H1 (cell line): ENCODE measurements around the gene PTPRD. TPM values are rescaled to one million over a fixed set of nuclear protein-coding genes. Genes with fewer than 3 reads are reported as not detected.

Experiments
- CTCF ChIA-PET: fragments of 300-600 bp; sonication (Branson Sonifier 250); formaldehyde crosslinking; loops from one replicate; lab custom pipeline; 2021; ENCODE audit not compliant: partially characterized antibody; lab: Charles Lee
- POLR2A ChIA-PET: fragments of 300-600 bp; sonication (Branson Sonifier 250); formaldehyde crosslinking; loops from one replicate; lab custom pipeline; 2021; ENCODE audit warnings: inconsistent platforms; ENCODE audit not compliant: partially characterized antibody; lab: Charles Lee
- DNase-seq, 2 experiments: peaks; one replicate each; pipeline versions ENCODE4 v3.0.0 to v3.0.0-alpha.2; 2010 to 2022; ENCODE audit warnings: low spot score in 2 of 2, low read depth in 1 of 2, mixed read lengths in 1 of 2
- FAIRE-seq: peaks from 2 replicates; lab custom pipeline; 2011; peaks lifted over from hg19 to GRCh38; lab: Jason Lieb, UNC
- H2AFZ ChIP-seq: 2 replicates; pipeline ENCODE4 v1.8.1; 2012; ENCODE audit warnings: low read length, inconsistent platforms
- H2AK5ac ChIP-seq: 2 replicates; pipeline ENCODE4 v1.6.1; 2013; ENCODE audit warnings: low read depth, low read length
- H2BK120ac ChIP-seq: replicated peaks from 2 replicates; pipeline ENCODE3; 2013; ENCODE audit warnings: low read depth, low read length, inconsistent platforms
- H2BK12ac ChIP-seq: 2 replicates; pipeline ENCODE4 v1.6.1; 2013; ENCODE audit warnings: low read depth, low read length
- H2BK15ac ChIP-seq: 2 replicates; pipeline ENCODE4 v1.6.1; 2013; ENCODE audit warnings: low read length
- H2BK20ac ChIP-seq: 2 replicates; pipeline ENCODE4 v1.6.1; 2013; ENCODE audit warnings: low read length
- H2BK5ac ChIP-seq: 2 replicates; pipeline ENCODE4 v1.6.1; 2013; ENCODE audit warnings: low read depth, low read length
- H3K14ac ChIP-seq: 2 replicates; pipeline ENCODE4 v1.6.1; 2013; ENCODE audit warnings: inconsistent platforms; ENCODE audit not compliant: insufficient read length
- H3K18ac ChIP-seq: 2 replicates; pipeline ENCODE4 v1.6.1; 2013; ENCODE audit warnings: low read length; ENCODE audit errors: extremely low read depth
- H3K23ac ChIP-seq: 2 replicates; pipeline ENCODE4 v1.6.1; 2013; ENCODE audit warnings: inconsistent platforms; ENCODE audit not compliant: insufficient read length
- H3K23me2 ChIP-seq: 2 replicates; pipeline ENCODE4 v1.6.1; 2013; ENCODE audit warnings: low read depth, low read length
- H3K27ac ChIP-seq: 2 replicates; pipeline ENCODE4 v1.6.1; 2011; ENCODE audit warnings: low read depth, low read length, inconsistent platforms
- H3K27me3 ChIP-seq, 4 experiments: replicated peaks in 1 of 4; 1 replicate in 1 of 4; 2 replicates in 3 of 4; pipeline versions ENCODE4 v1.6.1 to v1.8.1; 2011 to 2013; ENCODE audit warnings: low read length in 3 of 4, mild to moderate bottlenecking in 3 of 4, inconsistent platforms in 2 of 4, mixed read lengths in 2 of 4, moderate library complexity in 1 of 4; ENCODE audit not compliant: control insufficient read depth in 3 of 4, insufficient read depth in 3 of 4; ENCODE audit errors: extremely low read depth in 1 of 4
- H3K36me3 ChIP-seq, 4 experiments: 2 replicates each; pipeline versions ENCODE4 v1.6.1 to v1.8.1; 2011 to 2013; ENCODE audit warnings: mild to moderate bottlenecking in 4 of 4, low read length in 3 of 4, moderate library complexity in 2 of 4, control low read depth in 1 of 4, inconsistent platforms in 1 of 4; ENCODE audit not compliant: insufficient read depth in 4 of 4, control insufficient read depth in 2 of 4
- H3K4ac ChIP-seq: replicated peaks from 2 replicates; pipeline ENCODE3; 2013; ENCODE audit warnings: low read length, low read depth, mixed read lengths, inconsistent platforms; ENCODE audit not compliant: insufficient read length
- H3K4me1 ChIP-seq, 4 experiments: replicated peaks in 1 of 4; 1 replicate in 1 of 4; 2 replicates in 3 of 4; pipeline versions ENCODE4 v1.6.1 to v1.8.1; 2011 to 2013; ENCODE audit warnings: low read length in 3 of 4, inconsistent platforms in 2 of 4, mixed read lengths in 1 of 4; ENCODE audit not compliant: insufficient read depth in 4 of 4, control insufficient read depth in 3 of 4
- H3K4me2 ChIP-seq, 2 experiments: 2 replicates each; pipeline versions ENCODE4 v1.6.1 to v1.8.1; 2011 to 2013; ENCODE audit warnings: low read depth in 2 of 2, low read length in 2 of 2, control low read depth in 1 of 2, inconsistent platforms in 1 of 2, mild to moderate bottlenecking in 1 of 2; ENCODE audit not compliant: insufficient read depth in 1 of 2
- H3K4me3 ChIP-seq, 4 experiments: fragments of 200-600, 300-600 bp in 1 of 4; sonication (generic), shearing (Covaris generic), sonication (Bioruptor Twin) in 1 of 4; 2 replicates each; pipeline versions ENCODE4 v1.5.1 to v1.8.1; 2011 to 2016; ENCODE audit warnings: low read length in 4 of 4, low read depth in 3 of 4, control low read depth in 2 of 4, inconsistent platforms in 2 of 4, mild to moderate bottlenecking in 2 of 4, mixed read lengths in 1 of 4, moderate library complexity in 1 of 4; ENCODE audit not compliant: insufficient read depth in 2 of 4; ENCODE audit errors: extremely low read depth in 1 of 4
- H3K56ac ChIP-seq: replicated peaks from 2 replicates; pipeline ENCODE3; 2013; ENCODE audit warnings: low read depth, mild to moderate bottlenecking, mixed read lengths, low read length, inconsistent platforms; ENCODE audit not compliant: insufficient read length
- H3K79me1 ChIP-seq: 2 replicates; pipeline ENCODE4 v1.6.1; 2013; ENCODE audit warnings: low read depth, low read length, control low read depth
- H3K79me2 ChIP-seq, 2 experiments: 2 replicates each; pipeline versions ENCODE4 v1.6.1 to v1.8.1; 2012 to 2013; ENCODE audit warnings: low read length in 2 of 2, mild to moderate bottlenecking in 2 of 2, inconsistent platforms in 1 of 2; ENCODE audit not compliant: insufficient read depth in 2 of 2, control insufficient read depth in 1 of 2
- H3K9ac ChIP-seq, 4 experiments: replicated peaks in 1 of 4; 1 replicate in 1 of 4; 2 replicates in 3 of 4; pipeline versions ENCODE4 v1.6.1 to v1.8.1; 2011 to 2013; ENCODE audit warnings: low read depth in 3 of 4, low read length in 3 of 4, control low read depth in 2 of 4, mild to moderate bottlenecking in 2 of 4, moderate library complexity in 2 of 4, inconsistent platforms in 1 of 4; ENCODE audit errors: extremely low read depth in 1 of 4
- H3K9me3 ChIP-seq, 2 experiments: 2 replicates each; pipeline versions ENCODE4 v1.6.1 to v1.8.1; 2012 to 2013; ENCODE audit warnings: mild to moderate bottlenecking in 2 of 2, moderate library complexity in 2 of 2, control low read depth in 1 of 2, inconsistent platforms in 1 of 2, low read depth in 1 of 2, low read length in 1 of 2, mixed read lengths in 1 of 2; ENCODE audit not compliant: insufficient read depth in 2 of 2
- H4K20me1 ChIP-seq, 2 experiments: replicated peaks in 1 of 2; 2 replicates each; pipeline versions ENCODE3 to v1.8.1; 2011 to 2013; ENCODE audit warnings: inconsistent platforms in 2 of 2, low read length in 2 of 2, mild to moderate bottlenecking in 1 of 2; ENCODE audit not compliant: insufficient read depth in 2 of 2, control insufficient read depth in 1 of 2
- H4K5ac ChIP-seq: 2 replicates; pipeline ENCODE4 v1.6.1; 2013; ENCODE audit warnings: low read length, low read depth, mixed read lengths, inconsistent platforms; ENCODE audit not compliant: insufficient read length
- H4K8ac ChIP-seq: 2 replicates; pipeline ENCODE4 v1.8.0; 2013; ENCODE audit warnings: mild to moderate bottlenecking, moderate library complexity, low read length, inconsistent platforms; ENCODE audit not compliant: insufficient read depth; ENCODE audit errors: extremely low read depth
- H4K91ac ChIP-seq: replicated peaks from 2 replicates; pipeline ENCODE3; 2013; ENCODE audit warnings: low read length, mixed read lengths, inconsistent platforms; ENCODE audit not compliant: insufficient read length
- CTCF ChIP-seq, 3 experiments: IDR thresholded peaks; 1 replicate in 2 of 3; 2 replicates in 1 of 3; pipeline versions ENCODE4 v1.5.1 to v1.6.1; 2011; ENCODE audit warnings: low read length in 3 of 3, mild to moderate bottlenecking in 3 of 3, inconsistent platforms in 2 of 3, low read depth in 1 of 3, moderate library complexity in 1 of 3; ENCODE audit not compliant: insufficient read depth in 1 of 3; ENCODE audit errors: control extremely low read depth in 1 of 3
- EZH2 ChIP-seq: fragments of 200-600 bp; sonication (generic); IDR thresholded peaks from 2 replicates; pipeline ENCODE4 v1.7.1; 2012; ENCODE audit warnings: low read depth, mild to moderate bottlenecking, moderate library complexity, low read length, inconsistent platforms; ENCODE audit not compliant: severe bottlenecking
- RAD21 ChIP-seq, 2 experiments: IDR thresholded peaks in 1 of 2; conservative IDR thresholded peaks in 1 of 2; 2 replicates each; pipeline ENCODE4 v1.6.1; 2011; ENCODE audit warnings: low read depth in 2 of 2, low read length in 2 of 2, improper control_type of control experiment in 1 of 2, inconsistent platforms in 1 of 2, mild to moderate bottlenecking in 1 of 2, moderate library complexity in 1 of 2
- WGBS, 2 experiments: shearing (Covaris generic) in 1 of 2; methylation state at CpG; one replicate each; pipeline versions ENCODE4 v1.1.6 to v1.1.7; 2013 to 2015; ENCODE audit warnings: low lambda C conversion rate in 2 of 2, mixed read lengths in 2 of 2, inconsistent platforms in 1 of 2, low coverage in 1 of 2, missing lambda C conversion rate in 1 of 2; ENCODE audit not compliant: insufficient replicate concordance in 2 of 2, insufficient coverage in 1 of 2, insufficient read length in 1 of 2; ENCODE audit errors: extremely low coverage in 1 of 2, missing lambda C conversion rate in 1 of 2; 5-methylcytosine and 5-hydroxymethylcytosine counted together
- polyA plus RNA-seq, 7 experiments: library from polyadenylated mRNA; depleted of rRNA in 3 of 7; stranded (reverse) in 5 of 7; unstranded in 2 of 7; fragments of >200 nt in 5 of 7; fragments of 200-250 nt in 2 of 7; gene quantifications; 1 replicate in 5 of 7; 2 replicates in 1 of 7; 4 replicates in 1 of 7; pipeline versions ENCODE4 v1.2.1 to v1.2.3, GENCODE V29; 2011 to 2013; ENCODE audit warnings: missing spikeins in 2 of 7, mixed read lengths in 2 of 7
- total RNA-seq: library from RNA; stranded (reverse); fragmentation: NEBNext Ultra II Directional; extraction: Animal tissue kit (Norgen Biotek cat#: 25700); gene quantifications from 2 replicates; pipeline ENCODE4 v1.2.1, GENCODE V29; 2021

The PTPRD gene
- total and polyA plus RNA-seq, 2 of the 8 experiments (the other 6 are each of a cell fraction or from before 2014, with no cell fraction given): 17.2 to 77.0 TPM

GRCh38 chr9:9387511-9388115, 1225.2 kb downstream of the PTPRD start:
- Histone ChIP-seq H3K56ac (no peak overlapping the region), H3K4me3 (no peak overlapping the region), H2BK12ac (no peak overlapping the region), H2BK15ac (no peak overlapping the region), H3K27me3 (no peaks in the 10 kb centered on the region), H3K27ac (no peak overlapping the region), H3K18ac (no peak overlapping the region; the same call in 1 of the 2 replicates), H3K36me3 (no peaks in the 10 kb centered on the region), H3K9me3 (no peaks in the 10 kb centered on the region), H3K14ac (no peak overlapping the region), H4K91ac (no peak overlapping the region), H4K20me1 (no peaks in the 10 kb centered on the region), H2AFZ (peak overlapping the region; percentile 63; the same call in 1 of the 2 replicates), H3K79me1 (no peaks in the 10 kb centered on the region), H4K5ac (no peak overlapping the region), H2BK5ac (no peak overlapping the region), H3K4me1 (no peaks in the 10 kb centered on the region), H2BK120ac (no peak overlapping the region), H3K23me2 (no peaks in the 10 kb centered on the region), H4K8ac (0 out of 2 replicates have a peak overlapping the region, but pooled peaks have one; percentile 68), H2AK5ac (no peak overlapping the region), H3K4me2 (no peak overlapping the region), H2BK20ac (no peak overlapping the region), H3K79me2 (no peaks in the 10 kb centered on the region), H3K23ac (no peak overlapping the region), H3K9ac (no peak overlapping the region), H3K4ac (no peak overlapping the region)
- 81% methylated on average over 3 of the region's 3 CpGs; no CpG with 5 or more reads in 1 of the 2 experiments for WGBS, 2 experiments
- TF ChIP-seq RAD21 (IDR thresholded peaks at IDR 0.05 in 1 of 2, conservative IDR thresholded peaks at IDR 0.05 in 1 of 2; ENCODE audit: low read depth in 2 of 2, low read length in 2 of 2) (peak; percentile 29 to 44; a peak in 3 of 4 replicates), CTCF (IDR thresholded peaks at IDR 0.05; ENCODE audit: control extremely low read depth in 1 of 3, insufficient read depth in 1 of 3, low read depth in 1 of 3, low read length in 3 of 3) (peak in 2 of 3 experiments; percentile 9 to 42; a peak in 2 of 4 replicates), EZH2 (no peak)
- no peak for DNase-seq
- no peak for FAIRE-seq
- CTCF ChIA-PET: interaction anchor here (0.6 to 2.7 kb wide), 19 partner anchors 8 to 428 kb away, joined by 3 to 13 read pairs (median 3); no protein-coding TSS in a partner anchor
- POLR2A ChIA-PET: no interaction called here
